ENCODE data around the gene XBP1. TPM values are rescaled to one million over a fixed set of nuclear protein-coding genes. Genes with fewer than 3 reads are reported as not detected.
A peak's percentile ranks its signal among the peaks of the same experiment; 100 is the strongest.

XBP1 gene
- total RNA-seq, 1 donor from 2014 or later: 72.7 TPM

GRCh38 chr22:28799606-28800307 is 612 bp downstream of the XBP1 start:
- Histone ChIP-seq H3K27ac (peak overlapping the region; percentile 95), H4K20me1 (ENCODE audit: low read depth) (peaks cover 21% of the 10 kb centered on the region), H3K4me2 (peak overlapping the region; percentile 95), H3F3A (ENCODE audit: low read depth) (peaks cover 44% of the 10 kb centered on the region), H3K9ac (peak overlapping the region; percentile 97), H3K27me3 (no peaks in the 10 kb centered on the region), H3K79me2 (ENCODE audit: low read depth) (peaks cover 45% of the 10 kb centered on the region), H3K4me3 (peak overlapping the region; percentile 86), H3K9me3 (ENCODE audit: low read depth) (no peaks in the 10 kb centered on the region), H2AFZ (replicated peaks) (peak overlapping the region; percentile 93), H3K4me1 (peaks cover 20% of the 10 kb centered on the region), H3K36me3 (no peaks in the 10 kb centered on the region)
- H3K27ac Mint-ChIP-seq: peak overlapping the region; percentile 17
- H3K4me1 Mint-ChIP-seq: peaks cover 35% of the 10 kb centered on the region
- peaks cover 23% of the 10 kb centered on the region for H3K36me3 Mint-ChIP-seq
- H3K4me3 Mint-ChIP-seq: peak overlapping the region; percentile 91
- no peak for TF ChIP-seq EZH2 (IDR thresholded peaks at IDR 0.05)
- no peak for TF ChIP-seq CTCF (IDR thresholded peaks at IDR 0.05)
- TF ChIP-seq EZH2phosphoT487 (IDR thresholded peaks at IDR 0.05): no peak
- no peaks in the 10 kb centered on the region for H3K9me3 Mint-ChIP-seq
- H3K27me3 Mint-ChIP-seq (ENCODE audit: insufficient read depth, low read depth): peaks cover 3% of the 10 kb centered on the region
- DNase-seq (ENCODE audit: low spot score): peak; percentile 76

- H2AFZ ChIP-seq (replicated peaks): no peak overlapping the region
- Mint-ChIP-seq H3K4me1 (peaks cover 35% of the 10 kb centered on the region), H3K27ac (peak overlapping the region; percentile 24), H3K36me3 (peaks cover 29% of the 10 kb centered on the region), H3K9me3 (no peaks in the 10 kb centered on the region), H3K27me3 (ENCODE audit: insufficient read depth, low read depth) (peaks cover 3% of the 10 kb centered on the region), H3K4me3 (peak overlapping the region; percentile 91)
- H3K27ac ChIP-seq: no peak overlapping the region
- H3F3A ChIP-seq (ENCODE audit: low read depth): peaks cover 52% of the 10 kb centered on the region
- no peaks in the 10 kb centered on the region for H3K27me3 ChIP-seq
- H3K9ac ChIP-seq: peak overlapping the region; percentile 97
- peaks cover 45% of the 10 kb centered on the region for H3K79me2 ChIP-seq (ENCODE audit: low read depth)
- no peaks in the 10 kb centered on the region for H3K36me3 ChIP-seq
- H3K9me3 ChIP-seq (ENCODE audit: low read depth): no peaks in the 10 kb centered on the region
- H3K4me3 ChIP-seq: peak overlapping the region; percentile 86
- H3K4me2 ChIP-seq: peak overlapping the region; percentile 95
- DNase-seq (ENCODE audit: low spot score): peak; percentile 32
- TF ChIP-seq CTCF (IDR thresholded peaks at IDR 0.05) (no peak), EZH2phosphoT487 (IDR thresholded peaks at IDR 0.05) (no peak), EZH2 (IDR thresholded peaks at IDR 0.05) (no peak)
- peaks cover 21% of the 10 kb centered on the region for H4K20me1 ChIP-seq (ENCODE audit: low read depth)
- H3K4me1 ChIP-seq: peaks cover 20% of the 10 kb centered on the region
Measured at GRCh38 chr22:28798810-28799605, 1.4 kb downstream of the XBP1 start.

GRCh38 chr22:28795932-28796856 is 4.2 kb downstream of the XBP1 start:
- H3K9me3 Mint-ChIP-seq: no peaks in the 10 kb centered on the region
- peak overlapping the region; percentile 50 for H3K27ac Mint-ChIP-seq
- Histone ChIP-seq H3F3A (ENCODE audit: low read depth) (peaks cover 55% of the 10 kb centered on the region), H3K9me3 (ENCODE audit: low read depth) (no peaks in the 10 kb centered on the region), H3K27ac (no peak overlapping the region), H3K4me2 (no peak overlapping the region), H3K36me3 (no peaks in the 10 kb centered on the region), H2AFZ (replicated peaks) (no peak overlapping the region), H3K79me2 (ENCODE audit: low read depth) (peaks cover 42% of the 10 kb centered on the region), H3K9ac (no peak overlapping the region), H3K27me3 (no peaks in the 10 kb centered on the region), H3K4me3 (no peak overlapping the region), H3K4me1 (peaks cover 12% of the 10 kb centered on the region), H4K20me1 (ENCODE audit: low read depth) (peaks cover 21% of the 10 kb centered on the region)
- H3K4me3 Mint-ChIP-seq: no peak overlapping the region
- DNase-seq (ENCODE audit: low spot score): no peak
- H3K36me3 Mint-ChIP-seq: peaks cover 36% of the 10 kb centered on the region
- H3K27me3 Mint-ChIP-seq (ENCODE audit: insufficient read depth, low read depth): peaks cover 3% of the 10 kb centered on the region
- peaks cover 26% of the 10 kb centered on the region for H3K4me1 Mint-ChIP-seq
- TF ChIP-seq EZH2phosphoT487 (IDR thresholded peaks at IDR 0.05) (no peak), CTCF (IDR thresholded peaks at IDR 0.05) (no peak), EZH2 (IDR thresholded peaks at IDR 0.05) (no peak)
